WTC11 (cell line): ENCODE data around the gene PRC1. TPM values are rescaled to one million over a fixed set of nuclear protein-coding genes. Genes with fewer than 3 reads are reported as not detected.

ENCODE experiments used
- ATAC-seq: fragments of 200-7000 bp; cut with Tn5 transposase; 2 replicates; pipeline ENCODE4 v1.10.0; 2021; ENCODE audit warnings: mild to moderate bottlenecking, moderate library complexity
- CTCF ChIA-PET: fragments of 300-600 bp; sonication (Branson Sonifier 250); formaldehyde crosslinking; loops from one replicate; lab custom pipeline; 2021; ENCODE audit warnings: antibody characterized with exemption; lab: Charles Lee
- POLR2A ChIA-PET: fragments of 350-600 bp; sonication (Branson Sonifier 250); formaldehyde crosslinking; loops from one replicate; lab custom pipeline; 2021; ENCODE audit warnings: antibody characterized with exemption; lab: Charles Lee
- DNase-seq: peaks from one replicate; pipeline ENCODE4 v3.0.0; 2021; ENCODE audit warnings: low spot score
- H3K27ac Mint-ChIP-seq: 2 replicates; pipeline ENCODE4 v1.8.0; 2021; ENCODE audit warnings: mixed read lengths
- H3K27me3 Mint-ChIP-seq: 2 replicates; pipeline ENCODE4 v1.8.0; 2021; ENCODE audit warnings: low read depth, mild to moderate bottlenecking, moderate library complexity, mixed read lengths
- H3K36me3 Mint-ChIP-seq: 2 replicates; pipeline ENCODE4 v1.8.0; 2021; ENCODE audit warnings: mixed read lengths
- H3K4me1 Mint-ChIP-seq: 2 replicates; pipeline ENCODE4 v1.8.0; 2022; ENCODE audit warnings: mixed read lengths
- H3K4me3 Mint-ChIP-seq: 2 replicates; pipeline ENCODE4 v1.8.0; 2021; ENCODE audit warnings: mild to moderate bottlenecking, moderate library complexity, mixed read lengths
- H3K9me3 Mint-ChIP-seq: 2 replicates; pipeline ENCODE4 v1.8.0; 2021; ENCODE audit warnings: mixed read lengths
- ETV6 ChIP-seq: sonication (generic); formaldehyde crosslinking; IDR thresholded peaks from 2 replicates; pipeline ENCODE4 v1.8.1; 2022; ENCODE audit warnings: mild to moderate bottlenecking, missing genetic modification reagents
- FOXJ3 ChIP-seq: sonication (generic); formaldehyde crosslinking; IDR thresholded peaks from 2 replicates; pipeline ENCODE4 v1.9.0; 2021; ENCODE audit warnings: missing genetic modification reagents, mild to moderate bottlenecking, borderline replicate concordance
- JAZF1 ChIP-seq: fragments of 250-450 bp; sonication (Bioruptor Pico); IDR thresholded peaks from 2 replicates; pipeline ENCODE4 v1.9.0; 2021; ENCODE audit warnings: moderate library complexity, mild to moderate bottlenecking, inconsistent platforms
- JUN ChIP-seq: sonication (generic); formaldehyde crosslinking; IDR thresholded peaks from 2 replicates; pipeline ENCODE4 v1.8.0; 2023; ENCODE audit warnings: mild to moderate bottlenecking, missing genetic modification reagents
- KAT7 ChIP-seq: sonication (generic); formaldehyde crosslinking; IDR thresholded peaks from 2 replicates; pipeline ENCODE4 v1.8.1; 2023; ENCODE audit warnings: missing genetic modification reagents, mild to moderate bottlenecking, borderline replicate concordance
- NR1H2 ChIP-seq: sonication (generic); formaldehyde crosslinking; IDR thresholded peaks from 2 replicates; pipeline ENCODE4 v1.9.0; 2021; ENCODE audit warnings: mild to moderate bottlenecking, moderate library complexity, missing genetic modification reagents
- SOX15 ChIP-seq: fragments of 250-450 bp; sonication (Bioruptor Pico); IDR thresholded peaks from 2 replicates; pipeline ENCODE4 v1.9.0; 2021; ENCODE audit warnings: mild to moderate bottlenecking
- ZNF121 ChIP-seq: sonication (generic); formaldehyde crosslinking; IDR thresholded peaks from 2 replicates; pipeline ENCODE4 v1.8.0; 2023; ENCODE audit warnings: missing genetic modification reagents
- ZNF138 ChIP-seq: sonication (generic); formaldehyde crosslinking; conservative IDR thresholded peaks from 2 replicates; pipeline ENCODE4 v1.8.1; 2022; ENCODE audit warnings: mild to moderate bottlenecking, moderate library complexity, missing genetic modification reagents
- ZNF396 ChIP-seq: fragments of 250-450 bp; sonication (Bioruptor Pico); IDR thresholded peaks from 2 replicates; pipeline ENCODE4 v1.8.0; 2021; ENCODE audit warnings: mild to moderate bottlenecking, moderate library complexity, borderline replicate concordance
- total RNA-seq: library from RNA; stranded (reverse); gene quantifications from 3 replicates; pipeline ENCODE4 v1.2.3, GENCODE V29; 2021
- TF ChIP-seq, protein P1 (sequence below): sonication (generic); formaldehyde crosslinking; IDR thresholded peaks from 2 replicates; pipeline ENCODE4 v1.8.1; 2023; ENCODE audit warnings: mild to moderate bottlenecking, moderate library complexity, missing genetic modification reagents
- TF ChIP-seq, protein P2 (sequence below): sonication (generic); formaldehyde crosslinking; IDR thresholded peaks from 2 replicates; pipeline ENCODE4 v1.8.1; 2023; ENCODE audit warnings: mild to moderate bottlenecking, missing genetic modification reagents
- TF ChIP-seq, protein P3 (sequence below): sonication (generic); formaldehyde crosslinking; IDR thresholded peaks from 2 replicates; pipeline ENCODE4 v1.8.1; 2022; ENCODE audit warnings: low read depth, missing genetic modification reagents, borderline replicate concordance
- TF ChIP-seq, protein P4 (sequence below): fragments of 250-450 bp; sonication (Bioruptor Pico); IDR thresholded peaks from 2 replicates; pipeline ENCODE4 v1.8.0; 2021; ENCODE audit warnings: mild to moderate bottlenecking
- TF ChIP-seq, protein P5 (sequence below): sonication (generic); formaldehyde crosslinking; IDR thresholded peaks from 2 replicates; pipeline ENCODE4 v1.8.1; 2023; ENCODE audit warnings: mild to moderate bottlenecking, missing genetic modification reagents
- TF ChIP-seq, protein P6 (sequence below): fragments of 250-450 bp; sonication (Bioruptor Pico); IDR thresholded peaks from 2 replicates; pipeline ENCODE4 v2.1.2; 2022; ENCODE audit warnings: mild to moderate bottlenecking, moderate library complexity

PRC1 gene
- total RNA-seq, 1 experiment from 2014 or later = 130 TPM

DNA sequence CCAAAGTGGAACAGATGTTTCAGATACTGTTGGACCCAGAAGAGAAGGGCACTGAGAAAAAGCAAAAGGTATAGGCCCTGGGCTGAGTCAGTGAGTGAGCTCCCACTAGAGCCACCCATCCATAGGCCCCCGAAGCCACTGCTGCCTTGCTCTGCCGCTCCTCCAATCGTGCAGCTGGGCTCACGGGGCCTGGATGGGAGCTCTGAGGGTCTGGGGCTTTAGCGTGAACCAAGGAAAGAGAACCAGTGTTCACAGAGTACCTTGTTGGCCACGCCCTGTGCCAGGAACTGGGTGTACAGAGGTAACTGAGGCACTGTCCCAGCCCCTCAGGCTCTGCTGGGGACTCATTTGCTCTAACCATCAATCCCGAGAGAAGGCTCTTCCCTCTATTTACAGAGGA is 54.6 kb downstream of the PRC1 start (continued):
- TF ChIP-seq KAT7 (CRISPR knock-in tag) = no peak
- TF ChIP-seq, protein P1, sequence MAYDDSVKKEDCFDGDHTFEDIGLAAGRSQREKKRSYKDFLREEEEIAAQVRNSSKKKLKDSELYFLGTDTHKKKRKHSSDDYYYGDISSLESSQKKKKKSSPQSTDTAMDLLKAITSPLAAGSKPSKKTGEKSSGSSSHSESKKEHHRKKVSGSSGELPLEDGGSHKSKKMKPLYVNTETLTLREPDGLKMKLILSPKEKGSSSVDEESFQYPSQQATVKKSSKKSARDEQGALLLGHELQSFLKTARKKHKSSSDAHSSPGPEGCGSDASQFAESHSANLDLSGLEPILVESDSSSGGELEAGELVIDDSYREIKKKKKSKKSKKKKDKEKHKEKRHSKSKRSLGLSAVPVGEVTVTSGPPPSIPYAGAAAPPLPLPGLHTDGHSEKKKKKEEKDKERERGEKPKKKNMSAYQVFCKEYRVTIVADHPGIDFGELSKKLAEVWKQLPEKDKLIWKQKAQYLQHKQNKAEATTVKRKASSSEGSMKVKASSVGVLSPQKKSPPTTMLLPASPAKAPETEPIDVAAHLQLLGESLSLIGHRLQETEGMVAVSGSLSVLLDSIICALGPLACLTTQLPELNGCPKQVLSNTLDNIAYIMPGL = no peak
- TF ChIP-seq, protein P2, sequence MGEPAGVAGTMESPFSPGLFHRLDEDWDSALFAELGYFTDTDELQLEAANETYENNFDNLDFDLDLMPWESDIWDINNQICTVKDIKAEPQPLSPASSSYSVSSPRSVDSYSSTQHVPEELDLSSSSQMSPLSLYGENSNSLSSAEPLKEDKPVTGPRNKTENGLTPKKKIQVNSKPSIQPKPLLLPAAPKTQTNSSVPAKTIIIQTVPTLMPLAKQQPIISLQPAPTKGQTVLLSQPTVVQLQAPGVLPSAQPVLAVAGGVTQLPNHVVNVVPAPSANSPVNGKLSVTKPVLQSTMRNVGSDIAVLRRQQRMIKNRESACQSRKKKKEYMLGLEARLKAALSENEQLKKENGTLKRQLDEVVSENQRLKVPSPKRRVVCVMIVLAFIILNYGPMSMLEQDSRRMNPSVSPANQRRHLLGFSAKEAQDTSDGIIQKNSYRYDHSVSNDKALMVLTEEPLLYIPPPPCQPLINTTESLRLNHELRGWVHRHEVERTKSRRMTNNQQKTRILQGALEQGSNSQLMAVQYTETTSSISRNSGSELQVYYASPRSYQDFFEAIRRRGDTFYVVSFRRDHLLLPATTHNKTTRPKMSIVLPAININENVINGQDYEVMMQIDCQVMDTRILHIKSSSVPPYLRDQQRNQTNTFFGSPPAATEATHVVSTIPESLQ = no peak
- TF ChIP-seq, all 79 proteins: peak for 0

DNA sequence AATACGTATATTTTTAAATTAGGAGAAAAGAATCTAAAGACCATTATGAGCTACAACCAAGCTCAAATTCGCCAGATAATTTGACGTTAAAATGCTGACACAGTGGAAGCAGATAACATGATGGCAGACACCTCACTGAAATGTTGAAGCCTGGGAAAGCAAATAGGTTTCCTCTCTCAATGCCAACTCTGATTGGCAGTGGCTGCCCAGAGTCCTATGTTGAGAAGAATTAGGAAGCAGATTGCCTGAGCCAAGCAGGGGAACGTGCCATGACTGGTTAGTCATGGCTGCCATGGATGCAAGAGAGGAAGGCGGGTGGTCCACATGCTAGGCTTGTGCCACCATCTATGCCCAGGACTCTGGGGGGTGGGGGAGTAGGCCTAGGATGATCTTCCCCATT is 56.1 kb downstream of the PRC1 start:
- H3K36me3 Mint-ChIP-seq = peaks cover 46% of the 10 kb centered on the region
- CTCF ChIA-PET = interaction anchor here (7.7 kb wide), 1 partner anchor 18 kb away, joined by 264 read pairs; the partner anchor contains the start of gene RCCD1
- H3K27ac Mint-ChIP-seq = no peak overlapping the region

DNA sequence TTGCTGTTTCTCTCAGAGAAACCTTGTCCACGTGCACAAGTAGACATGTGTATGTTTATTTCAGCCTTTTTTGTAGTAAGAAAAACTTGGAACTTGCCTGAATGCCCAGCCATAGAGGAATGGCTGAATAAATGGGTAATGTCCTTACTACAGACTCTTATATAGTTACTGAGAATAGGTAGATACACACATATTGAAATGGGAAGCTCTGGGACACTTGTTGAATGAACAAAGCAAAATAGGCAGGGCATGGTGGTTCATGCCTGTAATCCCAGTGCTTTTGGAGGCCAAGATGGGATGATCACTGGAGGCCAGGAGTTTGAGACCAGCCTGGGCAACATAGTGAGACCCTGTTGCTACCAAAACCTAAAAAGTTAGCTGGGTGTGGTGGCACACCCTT is 57.5 kb downstream of the PRC1 start:
- CTCF ChIA-PET = interaction anchor here (1.0 to 7.7 kb wide), 5 partner anchors 19 to 335 kb away, joined by 3 to 264 read pairs (median 6); partner anchors contain the start of genes FES and RCCD1
- TF ChIP-seq, protein P3, sequence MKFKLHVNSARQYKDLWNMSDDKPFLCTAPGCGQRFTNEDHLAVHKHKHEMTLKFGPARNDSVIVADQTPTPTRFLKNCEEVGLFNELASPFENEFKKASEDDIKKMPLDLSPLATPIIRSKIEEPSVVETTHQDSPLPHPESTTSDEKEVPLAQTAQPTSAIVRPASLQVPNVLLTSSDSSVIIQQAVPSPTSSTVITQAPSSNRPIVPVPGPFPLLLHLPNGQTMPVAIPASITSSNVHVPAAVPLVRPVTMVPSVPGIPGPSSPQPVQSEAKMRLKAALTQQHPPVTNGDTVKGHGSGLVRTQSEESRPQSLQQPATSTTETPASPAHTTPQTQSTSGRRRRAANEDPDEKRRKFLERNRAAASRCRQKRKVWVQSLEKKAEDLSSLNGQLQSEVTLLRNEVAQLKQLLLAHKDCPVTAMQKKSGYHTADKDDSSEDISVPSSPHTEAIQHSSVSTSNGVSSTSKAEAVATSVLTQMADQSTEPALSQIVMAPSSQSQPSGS (CRISPR knock-in tag) = no peak
- TF ChIP-seq SOX15 (CRISPR knock-in tag) = no peak
- TF ChIP-seq, protein P4, sequence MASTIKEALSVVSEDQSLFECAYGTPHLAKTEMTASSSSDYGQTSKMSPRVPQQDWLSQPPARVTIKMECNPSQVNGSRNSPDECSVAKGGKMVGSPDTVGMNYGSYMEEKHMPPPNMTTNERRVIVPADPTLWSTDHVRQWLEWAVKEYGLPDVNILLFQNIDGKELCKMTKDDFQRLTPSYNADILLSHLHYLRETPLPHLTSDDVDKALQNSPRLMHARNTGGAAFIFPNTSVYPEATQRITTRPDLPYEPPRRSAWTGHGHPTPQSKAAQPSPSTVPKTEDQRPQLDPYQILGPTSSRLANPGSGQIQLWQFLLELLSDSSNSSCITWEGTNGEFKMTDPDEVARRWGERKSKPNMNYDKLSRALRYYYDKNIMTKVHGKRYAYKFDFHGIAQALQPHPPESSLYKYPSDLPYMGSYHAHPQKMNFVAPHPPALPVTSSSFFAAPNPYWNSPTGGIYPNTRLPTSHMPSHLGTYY = no peak
- TF ChIP-seq JAZF1 = no peak
- TF ChIP-seq, protein P2 = no peak
- peak; percentile 35; the same call in 1 of the 2 replicates for TF ChIP-seq ZNF121 (CRISPR knock-in tag)
- no peak for TF ChIP-seq ZNF138 (CRISPR knock-in tag)
- TF ChIP-seq ZNF396 (CRISPR knock-in tag) = no peak
- DNase-seq (no peak), ATAC-seq (no peak)
- H3K27me3 Mint-ChIP-seq = peaks cover 12% of the 10 kb centered on the region
- peak overlapping the region; percentile 93 for H3K4me3 Mint-ChIP-seq
- no peaks in the 10 kb centered on the region for H3K9me3 Mint-ChIP-seq
- no peak overlapping the region for H3K27ac Mint-ChIP-seq
- H3K4me1 Mint-ChIP-seq = peaks cover 18% of the 10 kb centered on the region
- H3K36me3 Mint-ChIP-seq = peaks cover 32% of the 10 kb centered on the region
- POLR2A ChIA-PET = no interaction called here

More for the DNA sequence above, 56.1 kb downstream of the PRC1 start:
- no peak for ATAC-seq
- no peak overlapping the region for H3K4me3 Mint-ChIP-seq
- DNase-seq = no peak
- H3K27me3 Mint-ChIP-seq = peaks cover 7% of the 10 kb centered on the region
- TF ChIP-seq, protein P5, sequence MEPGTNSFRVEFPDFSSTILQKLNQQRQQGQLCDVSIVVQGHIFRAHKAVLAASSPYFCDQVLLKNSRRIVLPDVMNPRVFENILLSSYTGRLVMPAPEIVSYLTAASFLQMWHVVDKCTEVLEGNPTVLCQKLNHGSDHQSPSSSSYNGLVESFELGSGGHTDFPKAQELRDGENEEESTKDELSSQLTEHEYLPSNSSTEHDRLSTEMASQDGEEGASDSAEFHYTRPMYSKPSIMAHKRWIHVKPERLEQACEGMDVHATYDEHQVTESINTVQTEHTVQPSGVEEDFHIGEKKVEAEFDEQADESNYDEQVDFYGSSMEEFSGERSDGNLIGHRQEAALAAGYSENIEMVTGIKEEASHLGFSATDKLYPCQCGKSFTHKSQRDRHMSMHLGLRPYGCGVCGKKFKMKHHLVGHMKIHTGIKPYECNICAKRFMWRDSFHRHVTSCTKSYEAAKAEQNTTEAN (CRISPR knock-in tag) = no peak
- no peak for TF ChIP-seq NR1H2
- no peak for TF ChIP-seq ETV6 (CRISPR knock-in tag)
- no peak for TF ChIP-seq FOXJ3 (CRISPR knock-in tag)
- no peak for TF ChIP-seq ZNF396 (CRISPR knock-in tag)
- TF ChIP-seq, protein P6, sequence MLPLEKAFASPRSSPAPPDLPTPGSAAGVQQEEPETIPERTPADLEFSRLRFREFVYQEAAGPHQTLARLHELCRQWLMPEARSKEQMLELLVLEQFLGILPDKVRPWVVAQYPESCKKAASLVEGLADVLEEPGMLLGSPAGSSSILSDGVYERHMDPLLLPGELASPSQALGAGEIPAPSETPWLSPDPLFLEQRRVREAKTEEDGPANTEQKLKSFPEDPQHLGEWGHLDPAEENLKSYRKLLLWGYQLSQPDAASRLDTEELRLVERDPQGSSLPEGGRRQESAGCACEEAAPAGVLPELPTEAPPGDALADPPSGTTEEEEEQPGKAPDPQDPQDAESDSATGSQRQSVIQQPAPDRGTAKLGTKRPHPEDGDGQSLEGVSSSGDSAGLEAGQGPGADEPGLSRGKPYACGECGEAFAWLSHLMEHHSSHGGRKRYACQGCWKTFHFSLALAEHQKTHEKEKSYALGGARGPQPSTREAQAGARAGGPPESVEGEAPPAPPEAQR (CRISPR knock-in tag) = no peak
- TF ChIP-seq JUN = no peak
- TF ChIP-seq, protein P2 = no peak
- H3K9me3 Mint-ChIP-seq = no peaks in the 10 kb centered on the region
- POLR2A ChIA-PET = no interaction called here
- H3K4me1 Mint-ChIP-seq = peaks cover 15% of the 10 kb centered on the region
